HuH-7 (cell line): ENCODE results near the gene SH2D3A.
A peak's percentile ranks its signal among the peaks of the same experiment; 100 is the strongest.
"Not testable (repeated sequence)": the region's sequence is repeated elsewhere in the genome, so short reads cannot be mapped to it uniquely, and the experiment has no call there.

Source experiments
- DNase-seq: peaks from one replicate; pipeline ENCODE4 v3.0.0; 2011; ENCODE audit warnings: low spot score

Gene SH2D3A

DNA sequence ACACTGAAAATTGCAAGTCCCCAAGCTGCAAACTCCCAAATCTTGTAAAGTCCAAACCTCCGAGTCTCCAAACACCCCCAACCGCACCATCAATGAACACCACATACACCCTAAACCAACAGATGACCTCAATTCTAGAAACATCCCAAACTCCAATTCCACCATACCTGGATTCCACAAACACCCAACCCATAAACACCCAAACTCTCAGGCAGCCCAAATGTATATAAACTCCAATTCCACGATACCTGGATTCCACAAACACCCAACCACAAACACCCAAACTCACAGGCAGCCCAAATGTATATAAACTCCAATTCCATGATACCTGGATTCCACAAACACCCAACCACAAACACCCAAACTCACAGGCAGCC, 47.3 kb downstream of the SH2D3A start:
- no peak for DNase-seq

DNA sequence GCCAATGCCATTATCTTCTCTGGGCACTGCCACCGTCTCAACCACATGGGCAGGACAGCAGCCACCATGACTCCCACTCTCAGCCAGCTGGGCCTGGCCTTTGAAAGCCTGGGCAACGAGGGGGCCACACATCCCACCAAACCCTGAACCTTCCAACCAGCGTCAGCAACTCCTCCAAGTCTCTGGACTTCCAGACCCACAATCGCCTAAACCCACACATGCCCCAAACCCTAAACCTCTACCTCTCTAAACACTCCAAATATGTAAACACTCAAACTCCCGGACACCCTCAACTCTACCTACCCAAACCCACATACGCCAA, 47.7 kb downstream of the SH2D3A start:
- no peak for DNase-seq

DNA sequence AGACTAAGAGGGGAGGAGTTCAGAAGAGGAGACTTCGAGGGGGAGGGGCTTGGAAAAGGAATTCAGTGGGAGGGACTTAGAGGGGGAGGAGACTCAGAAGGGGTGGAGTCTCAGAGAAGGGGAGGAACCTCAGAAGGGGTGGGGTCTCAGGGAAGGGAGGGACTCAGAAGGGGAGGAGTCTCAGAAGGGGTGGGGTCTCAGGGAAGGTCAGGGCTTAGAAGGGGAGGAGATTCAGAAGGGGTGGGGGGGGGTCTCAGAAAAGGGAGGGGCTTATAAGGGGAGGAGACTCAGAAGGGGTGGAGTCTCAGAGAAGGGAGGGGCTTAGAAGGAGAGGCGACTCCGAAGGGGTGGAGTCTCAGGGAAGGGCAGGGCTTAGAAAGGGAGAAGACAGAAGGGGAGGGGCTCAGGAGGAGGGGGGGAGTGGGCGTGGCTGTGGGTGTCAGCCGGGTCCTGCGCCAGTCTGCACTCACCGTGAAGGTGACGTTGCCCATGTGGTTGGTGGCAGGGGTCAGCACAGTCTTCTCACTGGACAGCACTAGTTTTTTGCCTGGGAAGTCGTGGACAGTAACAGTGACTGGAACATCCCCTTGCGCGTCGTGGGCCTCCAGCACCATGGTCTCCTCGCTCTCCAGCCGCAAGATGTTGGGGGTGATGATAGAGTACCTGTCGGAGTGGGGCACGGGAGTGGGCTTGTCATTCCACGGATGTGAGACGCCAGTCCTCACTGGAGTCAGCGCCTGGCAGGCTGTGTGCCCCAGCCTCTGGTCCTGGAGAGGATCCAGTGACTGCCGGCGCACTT, 48.3 kb downstream of the SH2D3A start:
- DNase-seq: peak; percentile 60

DNA sequence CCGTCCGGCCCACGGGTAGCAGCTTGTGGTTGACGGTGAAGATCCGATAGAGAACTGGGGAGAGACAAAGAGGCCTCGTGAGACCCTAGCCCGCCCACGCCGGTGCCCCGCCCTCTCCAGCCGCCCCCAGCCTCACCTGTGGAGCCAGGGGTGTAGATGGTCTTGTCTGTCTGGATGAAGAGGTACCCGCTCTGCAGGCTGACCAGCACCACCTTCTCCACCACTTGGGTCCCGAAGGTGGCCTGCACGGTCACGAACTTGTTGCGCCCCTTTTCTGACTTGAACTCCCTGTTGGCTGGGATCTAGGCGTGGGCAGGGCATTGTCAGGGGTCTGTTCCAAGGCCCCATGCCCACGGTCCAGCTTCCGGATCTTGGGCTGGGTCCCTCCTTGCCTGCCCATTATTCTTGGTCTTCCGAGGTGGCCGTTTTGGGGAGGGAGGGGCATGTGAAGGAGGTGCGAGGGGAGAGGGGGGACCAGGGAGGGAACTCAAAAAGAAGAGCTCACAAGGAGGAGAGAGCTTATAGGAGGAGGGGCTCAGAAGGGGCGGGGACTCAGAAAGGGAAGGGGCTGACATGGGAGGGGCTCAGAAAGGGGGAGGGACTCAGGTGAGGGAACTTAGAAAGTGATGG, 49.0 kb downstream of the SH2D3A start:
- DNase-seq: no peak

DNA sequence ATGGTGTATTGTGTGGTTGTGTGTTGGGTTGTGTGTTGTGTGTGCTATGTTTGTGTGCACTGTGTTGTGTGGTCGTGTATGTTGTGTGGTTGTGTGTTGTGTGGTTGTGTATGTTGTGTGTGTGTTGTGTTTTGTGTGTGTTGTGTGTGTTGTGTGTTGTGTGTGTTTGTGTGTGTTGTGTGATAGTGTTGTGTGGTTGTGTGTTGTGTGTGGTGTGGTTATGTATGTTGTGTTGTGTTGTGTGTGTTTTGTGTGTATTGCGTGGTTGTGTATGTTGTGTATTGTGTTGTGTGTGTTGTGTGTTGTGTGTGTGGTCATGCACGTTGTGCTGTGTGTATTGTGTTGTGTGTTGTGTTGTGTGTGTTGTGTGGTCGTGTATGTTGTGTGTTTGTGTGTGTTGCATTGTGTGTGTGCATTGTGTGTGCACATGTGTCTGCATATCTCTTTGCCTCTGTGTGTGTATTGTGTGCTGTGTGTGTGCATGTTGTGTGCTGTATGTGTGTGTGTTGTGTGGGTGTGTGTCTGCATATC, 49.7 kb downstream of the SH2D3A start:
- no peak for DNase-seq

DNA sequence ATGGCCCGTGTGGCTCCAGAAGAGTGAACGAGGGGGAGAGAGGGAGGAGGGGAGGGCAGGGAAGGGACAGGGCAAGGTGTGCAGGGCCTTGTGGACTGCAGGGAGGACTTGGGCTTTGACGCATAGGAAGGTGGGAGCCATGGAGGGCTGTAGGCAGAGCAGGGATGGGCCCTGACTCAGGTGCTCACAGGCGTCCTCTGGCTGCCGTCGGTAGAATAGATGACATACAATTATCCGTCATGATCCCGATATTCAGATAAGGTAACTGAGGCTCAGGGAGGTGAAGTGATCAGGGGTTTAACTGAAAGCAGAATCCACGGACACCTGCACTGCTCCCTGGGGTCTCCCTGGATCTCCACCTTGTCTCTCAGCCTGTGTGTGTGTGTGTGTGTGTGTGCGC, 50.2 kb downstream of the SH2D3A start:
- no peak for DNase-seq

DNA sequence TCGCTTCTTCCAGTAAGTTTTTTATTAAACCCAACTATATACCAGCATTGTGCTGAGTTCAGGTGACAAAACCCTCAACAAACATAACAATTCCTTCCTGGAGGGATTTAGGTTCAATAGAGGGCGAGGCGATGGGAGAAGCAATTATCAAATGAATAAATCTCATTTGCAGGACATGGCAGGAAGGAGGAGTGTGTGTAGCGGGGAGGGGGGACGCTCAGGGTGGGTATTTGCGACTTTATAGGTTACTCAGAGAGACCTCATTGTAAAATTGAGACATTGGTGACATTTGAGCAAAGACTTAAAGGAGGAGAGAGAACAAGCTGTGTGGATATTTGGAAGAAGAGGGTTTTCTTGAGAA, 50.6 kb downstream of the SH2D3A start:
- no peak for DNase-seq

DNA sequence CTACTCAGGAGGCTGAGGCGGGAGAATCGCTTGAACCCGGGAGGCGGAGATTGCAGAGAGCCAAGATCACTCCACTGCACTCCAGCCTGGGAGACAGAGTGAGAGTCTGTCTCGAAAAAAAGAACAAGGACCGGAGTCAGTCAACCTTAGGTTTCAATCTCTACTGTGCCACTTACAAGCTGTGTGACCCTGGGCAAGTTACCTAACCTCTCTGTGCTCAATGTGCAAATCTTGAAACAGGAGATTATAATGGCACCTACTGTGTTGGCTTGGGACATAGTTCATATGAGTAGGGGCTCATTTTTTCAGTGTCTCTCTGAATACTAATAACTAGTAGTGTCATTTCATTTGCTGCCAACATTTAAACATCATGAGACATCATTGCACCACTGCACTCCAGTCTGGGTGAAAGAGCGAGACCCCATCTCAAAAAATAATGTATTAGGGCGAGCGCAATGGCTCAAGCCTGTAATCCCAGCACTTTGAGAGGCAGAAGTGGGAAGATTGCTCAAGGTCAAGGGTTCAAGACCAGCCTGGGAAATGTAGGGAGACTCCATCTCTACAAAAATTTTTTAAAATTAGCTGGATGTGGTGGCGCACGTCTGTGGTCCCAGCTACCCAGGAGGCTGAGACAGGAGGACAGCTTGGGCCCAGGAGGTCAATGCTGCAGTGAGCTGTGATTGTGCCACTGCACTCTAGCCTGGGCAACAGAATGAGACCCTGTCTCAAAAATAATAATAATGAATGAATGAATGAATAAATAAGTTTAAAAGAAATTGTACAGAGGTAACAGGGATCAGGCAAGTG, 52.3 kb downstream of the SH2D3A start:
- no peak for DNase-seq

- no peak for DNase-seq
Observed at GRCh38 chr19:6713773-6714692, 53.2 kb downstream of the SH2D3A start.

GRCh38 chr19:6712692-6713670, 54.3 kb downstream of the SH2D3A start:
- DNase-seq: no peak

DNA sequence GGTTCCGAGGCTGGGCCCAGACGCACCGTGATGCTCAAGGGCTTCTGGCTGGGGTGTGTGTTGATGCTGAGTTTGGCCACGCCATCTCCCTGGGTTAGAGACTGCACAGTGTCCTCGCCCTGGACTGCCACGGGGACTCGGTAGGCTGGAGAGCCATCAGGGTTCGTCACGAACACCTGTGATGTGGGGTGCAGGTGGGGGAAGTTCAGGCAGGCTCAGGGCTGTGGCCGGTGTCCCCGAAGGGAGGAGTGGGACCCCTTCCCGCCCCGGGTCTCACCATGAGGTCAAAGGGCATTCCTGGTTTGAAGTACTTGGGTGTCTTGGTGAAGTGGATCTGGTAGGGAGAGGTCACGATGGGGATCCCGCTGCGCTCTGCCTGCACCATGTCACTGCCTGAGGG, 55.0 kb downstream of the SH2D3A start:
- no peak for DNase-seq

GRCh38 chr19:6711605-6712004, 55.6 kb downstream of the SH2D3A start:
- no peak for DNase-seq

DNA sequence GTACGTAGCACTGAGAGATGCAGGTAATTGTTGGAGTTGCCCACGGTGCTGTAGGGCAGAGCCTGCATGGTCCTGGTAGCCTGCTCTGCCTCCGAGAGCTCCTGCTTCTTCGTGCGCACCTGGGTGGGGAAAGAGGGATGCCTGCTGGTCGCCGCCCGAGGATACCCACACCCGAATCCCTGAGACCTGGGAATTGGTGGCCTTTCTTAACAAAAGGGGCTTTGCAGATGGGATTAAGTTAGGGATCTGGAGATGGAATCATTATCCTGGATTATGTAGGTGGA, 56.2 kb downstream of the SH2D3A start:
- DNase-seq: no peak

- no peak for DNase-seq
Observed at GRCh38 chr19:6710273-6711077, 56.8 kb downstream of the SH2D3A start.

DNA sequence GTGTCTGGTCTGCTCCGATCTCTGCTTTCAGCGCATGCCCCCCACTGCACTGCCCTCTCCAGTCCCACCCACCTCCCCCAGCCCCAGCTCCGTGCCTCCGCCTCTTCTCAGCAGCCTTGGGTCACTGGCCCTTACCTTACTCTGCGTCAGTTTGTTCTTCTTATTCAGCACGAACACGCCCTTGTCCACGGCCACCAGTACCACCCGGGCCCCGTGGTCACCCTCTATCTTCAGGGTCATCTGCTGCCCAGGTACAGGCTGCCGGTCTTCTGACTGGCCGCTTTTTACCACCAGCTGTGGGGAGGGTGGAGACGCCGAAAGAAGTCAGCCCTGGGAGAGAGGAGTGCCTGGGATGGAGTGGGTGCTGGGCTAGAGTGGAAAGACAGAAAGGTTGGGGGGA, 57.7 kb downstream of the SH2D3A start:
- no peak for DNase-seq

GRCh38 chr19:6708913-6709312, 58.3 kb downstream of the SH2D3A start:
- not testable (repeated sequence) for DNase-seq

DNA sequence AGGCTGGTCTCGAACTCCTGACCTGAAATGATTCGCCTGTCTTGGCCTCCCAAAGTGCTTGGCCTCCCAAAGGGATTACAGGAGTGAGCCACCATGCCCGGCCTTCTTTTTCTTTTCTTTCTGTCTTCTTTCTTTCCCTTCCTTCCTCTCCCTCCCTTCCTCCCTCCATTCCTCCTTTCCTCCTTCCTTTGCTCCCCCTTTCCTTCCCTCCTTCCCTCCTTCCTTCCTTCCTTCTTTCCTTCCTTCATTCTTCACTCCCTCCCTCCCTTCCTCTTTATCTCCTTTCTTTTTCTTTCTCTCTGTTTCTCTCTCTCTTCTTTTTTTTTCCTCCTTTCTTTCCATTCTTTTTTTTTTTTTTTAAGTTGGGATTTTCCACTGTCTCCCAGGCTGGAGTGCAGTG, 58.9 kb downstream of the SH2D3A start:
- DNase-seq: no peak

DNA sequence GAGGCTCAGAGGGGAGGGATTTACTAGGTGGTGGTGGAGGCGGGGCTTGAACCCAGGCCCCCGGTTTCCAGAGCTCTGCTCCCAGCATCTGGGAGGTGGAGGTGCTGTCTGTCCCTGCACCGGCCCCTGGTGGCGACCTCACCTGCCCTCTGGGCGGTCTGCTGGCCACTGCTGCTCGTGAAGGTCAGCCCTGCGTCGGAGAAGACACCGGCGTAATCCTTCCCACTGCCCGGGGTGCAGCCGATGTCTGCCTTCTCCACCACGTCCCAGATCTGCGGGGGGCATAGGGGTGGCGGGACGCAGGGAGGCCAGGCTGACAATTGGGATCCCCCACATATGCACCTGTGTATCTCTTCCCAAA, 59.6 kb downstream of the SH2D3A start:
- DNase-seq: no peak

DNA sequence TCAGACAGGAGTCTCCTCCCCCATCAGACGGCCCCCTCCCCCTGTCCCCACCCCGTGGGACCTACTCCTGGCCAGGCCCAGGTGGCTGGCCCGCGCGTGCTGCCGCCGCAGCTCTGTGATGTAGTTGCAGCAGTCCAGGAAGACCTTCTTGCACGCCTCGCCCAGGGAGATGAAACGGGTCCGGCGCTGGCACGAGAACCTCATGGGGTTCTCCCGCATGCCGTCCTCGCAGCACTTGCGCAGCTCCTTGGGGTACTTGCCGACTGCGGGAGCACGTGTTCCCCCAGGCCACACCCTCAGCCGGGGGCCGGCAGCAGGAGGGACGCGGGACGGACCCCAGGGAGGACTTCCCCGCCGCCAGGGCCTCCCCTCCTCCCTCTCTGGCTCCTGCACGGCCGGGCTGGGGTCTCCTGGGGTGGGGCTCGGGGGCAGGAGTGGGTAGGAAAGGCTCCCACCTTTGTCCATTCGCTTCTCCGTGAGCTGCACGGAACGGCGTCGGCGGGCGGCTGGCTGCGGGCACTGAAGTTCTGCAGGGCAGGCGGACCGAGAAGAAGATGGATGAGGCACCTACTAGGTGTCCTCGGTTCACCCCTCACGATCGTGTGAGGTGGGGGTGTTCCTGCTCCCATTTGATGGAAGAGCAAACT, 60.1 kb downstream of the SH2D3A start:
- no peak for DNase-seq

- no peak for DNase-seq
Observed at GRCh38 chr19:6706633-6706958, 60.6 kb downstream of the SH2D3A start.
